Measurements from ENCODE around the gene ADRA1B. TPM values are rescaled to one million over a fixed set of nuclear protein-coding genes. Genes with fewer than 3 reads are reported as not detected.

ADRA1B gene
- total RNA-seq, 1 donor = 0.36 TPM

DNA sequence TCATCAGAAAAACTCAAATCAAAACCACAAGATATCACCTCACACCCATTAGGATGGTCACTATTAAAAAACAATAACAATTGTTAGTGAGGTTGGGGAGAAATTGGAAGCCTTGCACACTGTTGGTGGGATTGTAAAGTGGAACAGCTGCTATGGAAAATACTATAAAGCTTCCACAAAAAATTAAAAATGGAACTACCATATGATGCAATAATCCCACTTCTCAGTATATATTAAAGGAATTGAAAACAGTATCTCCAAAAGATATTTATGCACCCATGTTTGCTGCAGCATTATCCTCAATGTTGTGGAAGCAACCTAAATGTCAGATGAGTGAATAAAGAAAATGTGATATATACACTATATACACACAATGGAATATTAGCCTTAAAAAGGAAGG is 14.5 kb upstream of the ADRA1B start:
- no peaks in the 10 kb centered on the region for H3K9me3 ChIP-seq (ENCODE audit: low read depth, low read length)
- H3K79me2 ChIP-seq (ENCODE audit: insufficient read depth, low read length) = no peaks in the 10 kb centered on the region
- no peaks in the 10 kb centered on the region for H3K27me3 ChIP-seq (ENCODE audit: insufficient read depth, low read length)
- peaks cover 34% of the 10 kb centered on the region for H3K4me1 ChIP-seq (ENCODE audit: insufficient read depth, low read length)
- no peaks in the 10 kb centered on the region for H3K36me3 ChIP-seq (ENCODE audit: insufficient read depth, low read length)
- no peak overlapping the region for H2AFZ ChIP-seq (ENCODE audit: low read length)
- no peaks in the 10 kb centered on the region for H4K20me1 ChIP-seq (ENCODE audit: insufficient read depth, low read length)
- no peak overlapping the region for H3K4me2 ChIP-seq (ENCODE audit: insufficient read depth, low read length)
- no peak overlapping the region for H3K4me3 ChIP-seq (ENCODE audit: insufficient read depth, low read length)
- TF ChIP-seq CTCF (IDR thresholded peaks at IDR 0.05; ENCODE audit: extremely low read depth, low read depth, low read length) = no peak
- H3K27ac ChIP-seq (ENCODE audit: low read depth, low read length) = no peak overlapping the region
- no peak for DNase-seq (ENCODE audit: insufficient read length, low spot score, missing footprints)

- Histone ChIP-seq H3K4me2 (ENCODE audit: insufficient read depth, low read length) (no peak overlapping the region), H3K79me2 (ENCODE audit: insufficient read depth, low read length) (no peaks in the 10 kb centered on the region), H3K4me1 (ENCODE audit: insufficient read depth, low read length) (peaks cover 34% of the 10 kb centered on the region), H3K27me3 (ENCODE audit: insufficient read depth, low read length) (no peaks in the 10 kb centered on the region), H3K9me3 (ENCODE audit: low read depth, low read length) (no peaks in the 10 kb centered on the region), H3K36me3 (ENCODE audit: insufficient read depth, low read length) (no peaks in the 10 kb centered on the region), H3K4me3 (ENCODE audit: insufficient read depth, low read length) (no peak overlapping the region), H4K20me1 (ENCODE audit: insufficient read depth, low read length) (no peaks in the 10 kb centered on the region), H3K27ac (ENCODE audit: low read depth, low read length) (no peak overlapping the region), H2AFZ (ENCODE audit: low read length) (no peak overlapping the region)
- DNase-seq (ENCODE audit: insufficient read length, low spot score, missing footprints) = no peak
- no peak for TF ChIP-seq CTCF (IDR thresholded peaks at IDR 0.05; ENCODE audit: extremely low read depth, low read depth, low read length)
Observed at GRCh38 chr5:159902444-159903121, 13.7 kb upstream of the ADRA1B start.

DNA sequence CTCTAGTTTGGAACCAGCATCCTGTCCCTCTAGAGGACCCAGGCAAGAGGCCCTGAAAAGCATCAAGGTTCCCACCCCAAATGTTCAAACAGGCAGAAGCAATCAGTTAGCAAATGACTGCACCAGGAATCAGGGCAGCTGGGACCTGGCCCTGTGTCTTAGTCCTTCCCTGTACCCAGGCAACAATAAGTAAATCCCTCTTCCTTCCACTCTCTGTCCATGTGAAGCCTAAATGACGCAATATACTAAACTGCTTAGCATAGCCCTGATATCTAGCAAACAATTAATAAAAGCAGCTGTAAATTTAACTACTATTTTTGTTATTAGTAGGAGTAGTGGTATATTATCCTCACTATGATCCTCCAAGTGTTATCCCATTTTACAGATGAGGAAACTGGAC is 13.2 kb upstream of the ADRA1B start:
- H2AFZ ChIP-seq (ENCODE audit: low read length) = no peak overlapping the region

GRCh38 chr5:159904874-159905273 is 11.4 kb upstream of the ADRA1B start:
- H3K4me2 ChIP-seq (ENCODE audit: insufficient read depth, low read length) = no peak overlapping the region
- H4K20me1 ChIP-seq (ENCODE audit: insufficient read depth, low read length) = no peaks in the 10 kb centered on the region
- H3K27ac ChIP-seq (ENCODE audit: low read depth, low read length) = peak overlapping the region; percentile 7
- no peaks in the 10 kb centered on the region for H3K9me3 ChIP-seq (ENCODE audit: low read depth, low read length)
- H3K4me1 ChIP-seq (ENCODE audit: insufficient read depth, low read length) = peaks cover 20% of the 10 kb centered on the region
- no peak overlapping the region for H3K4me3 ChIP-seq (ENCODE audit: insufficient read depth, low read length)
- H3K27me3 ChIP-seq (ENCODE audit: insufficient read depth, low read length) = no peaks in the 10 kb centered on the region
- DNase-seq (ENCODE audit: insufficient read length, low spot score, missing footprints) = no peak
- H2AFZ ChIP-seq (ENCODE audit: low read length) = no peak overlapping the region
- H3K36me3 ChIP-seq (ENCODE audit: insufficient read depth, low read length) = no peaks in the 10 kb centered on the region
- no peaks in the 10 kb centered on the region for H3K79me2 ChIP-seq (ENCODE audit: insufficient read depth, low read length)
- no peak for TF ChIP-seq CTCF (IDR thresholded peaks at IDR 0.05; ENCODE audit: extremely low read depth, low read depth, low read length)

More for the DNA sequence above, 13.2 kb upstream of the ADRA1B start:
- H3K36me3 ChIP-seq (ENCODE audit: insufficient read depth, low read length) = no peaks in the 10 kb centered on the region
- H3K79me2 ChIP-seq (ENCODE audit: insufficient read depth, low read length) = no peaks in the 10 kb centered on the region
- DNase-seq (ENCODE audit: insufficient read length, low spot score, missing footprints) = no peak
- no peak overlapping the region for H3K4me2 ChIP-seq (ENCODE audit: insufficient read depth, low read length)
- H3K27ac ChIP-seq (ENCODE audit: low read depth, low read length) = no peak overlapping the region
- no peaks in the 10 kb centered on the region for H3K27me3 ChIP-seq (ENCODE audit: insufficient read depth, low read length)
- no peaks in the 10 kb centered on the region for H3K9me3 ChIP-seq (ENCODE audit: low read depth, low read length)
- H3K4me3 ChIP-seq (ENCODE audit: insufficient read depth, low read length) = no peak overlapping the region
- TF ChIP-seq CTCF (IDR thresholded peaks at IDR 0.05; ENCODE audit: extremely low read depth, low read depth, low read length) = no peak
- H3K4me1 ChIP-seq (ENCODE audit: insufficient read depth, low read length) = peaks cover 29% of the 10 kb centered on the region
- no peaks in the 10 kb centered on the region for H4K20me1 ChIP-seq (ENCODE audit: insufficient read depth, low read length)

Measured in osteoblast (primary cell).